Inflammatory macrophage (primary cell): ENCODE measurements around the gene MIB1.
"Not testable (repeated sequence)": the region's sequence is repeated elsewhere in the genome, so short reads cannot be mapped to it uniquely, and the experiment has no call there.

Source experiments
- DNase-seq, 2 donors: peaks; one replicate each; pipeline ENCODE4 v3.0.0-alpha.2; 2020 to 2022
- total RNA-seq, 18 experiments: gene quantifications; one replicate each; lab custom pipeline; 2026; ENCODE audit warnings: mixed read lengths in 6 of 18, inconsistent platforms in 2 of 18; lab: John Stamatoyannopoulos, UW

MIB1 gene
- 42.9 to 119 (median 75.4) reads per million in 18 experiments for total RNA-seq

- peak; percentile 97 for DNase-seq
These were observed at the start of gene MIB1 for GRCh38 chr18:21740538-21741311. Gene MIB1, plus strand, starts transcription at chr18:21740792. Its CDS starts 792 bp downstream, at chr18:21741584.

GRCh38 chr18:21693322-21693721 lies 47.3 kb upstream of the MIB1 start:
- no peak for DNase-seq

DNA sequence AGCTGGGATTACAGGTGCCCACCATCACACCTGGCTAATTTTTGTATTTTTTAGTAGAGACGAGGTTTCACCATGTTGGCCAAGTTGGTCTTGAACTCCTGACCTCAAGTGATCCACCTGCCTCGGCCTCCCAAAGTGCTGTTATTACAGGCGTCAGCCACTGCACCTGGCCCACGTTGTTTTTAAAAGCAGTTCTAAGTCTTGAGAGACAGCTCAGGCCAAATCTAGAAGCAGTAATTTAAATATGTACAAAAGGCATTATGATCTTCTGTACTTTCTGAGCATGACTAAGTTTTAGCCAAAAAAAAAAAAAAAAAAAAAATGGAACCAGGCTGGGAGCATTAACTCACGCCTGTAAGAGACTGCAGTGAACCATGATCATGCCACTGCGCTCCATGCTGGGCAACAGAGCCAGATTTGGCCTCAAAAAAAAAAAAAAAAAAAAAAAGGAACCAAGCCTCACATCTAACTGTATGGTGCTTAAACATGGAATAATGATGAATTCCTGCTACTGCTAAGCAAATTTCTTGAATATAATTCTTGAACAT lies 40.0 kb upstream of the MIB1 start:
- DNase-seq, result peak; percentile 17 to 31

- no peak for DNase-seq
These were observed 39.0 kb upstream of the MIB1 start for GRCh38 chr18:21701621-21702020.

DNA sequence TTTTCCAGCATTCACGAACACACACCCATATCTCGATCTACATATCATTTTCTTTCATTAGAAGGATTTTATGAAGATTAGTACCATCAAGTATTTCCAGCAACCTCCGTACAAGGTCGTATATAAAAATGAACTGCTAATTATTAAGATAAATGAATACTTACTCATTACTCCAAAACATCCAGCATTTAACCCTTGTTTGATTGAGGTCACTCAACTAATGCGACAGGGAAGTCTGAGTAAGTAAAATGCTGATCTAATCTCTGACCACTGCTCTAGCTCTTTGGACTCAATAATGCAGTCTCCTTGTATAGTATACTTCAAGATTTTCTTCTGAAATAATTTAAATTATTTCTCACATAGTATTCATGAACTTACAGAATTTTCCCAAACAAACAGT lies 38.0 kb upstream of the MIB1 start:
- DNase-seq, result no peak

- peak in 1 of 2 donors; percentile 40 for DNase-seq
These were observed 37.3 kb upstream of the MIB1 start for GRCh38 chr18:21703241-21703820.

DNA sequence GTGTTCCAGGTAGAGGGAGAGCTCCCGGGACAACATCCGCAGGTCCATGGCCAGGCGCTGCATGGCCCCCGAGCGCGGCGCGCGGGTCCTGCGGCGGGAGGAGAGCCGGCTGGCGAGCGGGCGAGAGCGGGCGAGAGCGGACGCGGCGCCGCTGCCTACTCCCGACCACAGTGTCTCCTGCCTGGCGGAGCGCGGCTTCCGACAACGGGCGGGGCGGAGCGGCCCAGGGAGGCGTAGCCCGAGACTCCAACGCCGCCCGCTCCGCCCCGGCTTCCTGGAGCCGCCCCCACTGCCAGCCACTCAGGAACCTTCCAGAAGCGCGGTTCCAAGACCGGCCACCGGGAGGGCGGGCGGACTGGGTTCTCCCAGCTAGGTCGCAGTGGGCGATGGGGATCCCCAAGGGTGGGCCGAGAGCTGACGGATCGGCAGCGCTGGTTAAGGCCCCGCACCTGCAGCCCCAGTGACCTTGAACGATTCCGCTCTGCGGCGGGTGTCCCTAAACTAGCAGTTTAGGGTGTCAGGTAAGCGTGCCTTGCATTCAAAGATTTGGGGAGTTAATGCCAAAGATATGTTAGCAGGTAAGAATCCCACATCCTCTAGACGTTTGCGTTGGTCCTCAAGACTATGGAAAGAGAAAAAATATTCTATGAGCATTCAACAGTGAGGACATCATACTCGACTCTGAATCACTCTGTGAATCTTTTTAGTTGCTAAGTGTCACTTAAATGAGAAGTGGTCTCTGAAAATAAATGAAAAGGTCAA lies 35.8 kb upstream of the MIB1 start, which contains the start of gene ABHD3:
TSS of gene ABHD3 (minus strand) at position 172 of the 762 bp plus-strand sequence. CDS start at position 63, 109 bp downstream.
- DNase-seq, result peak; percentile 92

GRCh38 chr18:21706386-21706865 lies 34.2 kb upstream of the MIB1 start:
- DNase-seq, result no peak

DNA sequence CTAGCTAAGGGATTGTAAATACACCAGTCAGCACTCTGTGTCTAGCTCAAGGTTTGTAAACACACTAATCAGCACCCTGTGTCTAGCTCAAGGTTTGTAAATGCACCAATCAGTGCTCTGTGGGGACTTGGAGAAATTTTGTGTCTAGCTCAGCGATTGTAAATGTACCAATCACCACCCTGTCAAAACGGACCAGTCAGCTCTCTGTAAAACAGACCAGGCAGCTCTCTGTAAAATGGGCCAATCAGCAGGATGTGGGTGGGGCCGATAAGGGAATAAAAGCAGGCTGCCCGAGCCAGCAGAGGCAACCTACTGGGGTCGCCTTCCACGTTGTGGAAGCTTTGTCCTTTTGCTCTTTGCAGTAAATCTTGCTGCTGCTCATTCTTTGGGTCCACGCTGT lies 33.5 kb upstream of the MIB1 start:
- DNase-seq, result not testable (repeated sequence)

DNA sequence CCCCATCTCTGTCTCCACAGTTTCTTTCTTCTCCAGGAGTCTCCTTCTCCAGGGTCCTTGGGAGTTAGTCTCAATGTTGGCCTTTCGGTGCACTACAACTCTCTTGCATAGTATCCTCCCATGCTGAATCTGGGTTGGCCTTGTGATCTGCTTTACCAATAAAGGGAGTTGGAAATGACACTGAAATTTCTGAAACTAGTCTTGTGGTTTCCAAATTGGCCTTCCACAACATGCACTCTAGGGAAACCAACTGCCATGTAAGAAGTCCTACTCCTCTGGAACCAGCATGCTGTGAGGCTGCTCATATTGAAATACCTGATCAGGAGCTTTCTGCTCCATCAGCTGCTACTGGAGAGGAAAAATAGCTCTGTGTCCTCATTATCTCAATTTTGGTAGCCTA lies 26.1 kb upstream of the MIB1 start:
- DNase-seq, result no peak

DNA sequence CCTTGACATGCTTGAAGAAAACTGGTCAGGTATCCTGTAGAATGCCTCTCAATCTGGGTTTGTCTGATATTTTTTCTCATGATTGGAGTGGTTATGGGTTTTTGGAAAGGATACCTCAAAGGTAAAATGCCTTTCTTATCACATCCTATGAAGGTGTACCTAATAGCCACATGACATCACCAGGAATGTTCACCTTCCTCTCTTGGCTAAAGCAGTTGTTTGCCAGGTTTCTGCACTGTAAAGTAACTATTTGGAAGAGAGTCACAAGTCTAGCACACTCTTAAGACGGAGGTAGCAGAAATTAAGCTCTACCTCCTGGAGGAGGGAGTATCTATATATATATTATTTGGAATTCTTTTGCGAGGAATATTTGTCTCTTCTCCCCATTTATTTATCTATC lies 17.9 kb upstream of the MIB1 start:
- DNase-seq, result no peak

DNA sequence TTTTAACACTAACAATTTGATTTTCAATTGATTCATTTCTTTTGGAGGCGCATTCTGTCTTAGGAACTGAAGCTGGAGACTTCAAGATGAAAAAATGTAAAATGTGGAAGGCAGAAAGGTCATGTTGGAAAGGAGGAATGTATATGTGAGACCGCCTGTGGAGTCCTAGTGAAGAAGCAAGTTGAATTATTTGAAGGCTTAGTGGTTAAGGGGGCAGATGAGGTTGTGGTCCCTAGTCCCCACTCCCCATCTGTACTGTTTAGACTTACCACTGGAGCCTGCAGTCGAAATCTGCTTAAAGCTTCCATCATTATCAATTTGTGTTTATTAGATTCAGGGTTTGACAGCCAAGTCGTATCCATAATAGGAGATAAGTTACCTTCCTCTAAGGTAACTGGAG lies 15.4 kb upstream of the MIB1 start:
- no peak for DNase-seq

GRCh38 chr18:21727702-21728101 lies 12.9 kb upstream of the MIB1 start:
- DNase-seq, result no peak

GRCh38 chr18:21733011-21733410 lies 7.6 kb upstream of the MIB1 start:
- no peak for DNase-seq

- DNase-seq, result no peak
These were observed 5.1 kb upstream of the MIB1 start for GRCh38 chr18:21735452-21736015.

DNA sequence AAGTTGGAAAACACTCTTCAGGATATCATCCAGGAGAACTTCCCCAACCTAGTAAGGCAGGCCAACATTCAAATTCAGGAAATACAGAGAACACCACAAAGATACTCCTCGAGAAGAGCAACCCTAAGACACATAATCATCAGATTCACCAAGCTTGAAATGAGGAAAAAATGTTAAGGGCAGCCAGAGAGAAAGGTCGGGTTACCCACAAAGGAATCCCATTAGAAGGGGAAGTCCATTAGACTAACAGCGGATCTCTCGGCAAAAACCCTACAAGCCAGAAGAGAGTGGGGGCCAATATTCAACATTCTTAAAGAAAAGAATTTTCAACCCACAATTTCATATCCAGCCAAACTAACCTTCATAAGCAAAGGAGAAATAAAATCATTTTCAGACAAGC lies 3.7 kb upstream of the MIB1 start:
- DNase-seq, result not testable (repeated sequence)

- no peak for DNase-seq
These were observed 721 bp upstream of the MIB1 start for GRCh38 chr18:21739604-21740537.

DNA sequence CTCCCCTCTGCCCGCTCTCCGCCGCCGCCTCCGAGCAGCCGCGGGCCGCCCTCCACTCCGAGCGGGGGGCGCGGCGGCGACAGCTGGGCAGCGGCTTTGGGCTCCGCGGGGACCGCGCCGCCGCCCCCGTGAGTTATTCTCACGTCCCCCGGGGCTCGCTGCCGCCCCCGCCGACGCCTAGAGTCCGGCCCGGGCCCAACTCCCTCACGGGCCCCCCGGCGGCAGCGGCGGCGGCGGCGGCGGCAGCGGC lies 645 bp downstream of the MIB1 start:
- no peak for DNase-seq

DNA sequence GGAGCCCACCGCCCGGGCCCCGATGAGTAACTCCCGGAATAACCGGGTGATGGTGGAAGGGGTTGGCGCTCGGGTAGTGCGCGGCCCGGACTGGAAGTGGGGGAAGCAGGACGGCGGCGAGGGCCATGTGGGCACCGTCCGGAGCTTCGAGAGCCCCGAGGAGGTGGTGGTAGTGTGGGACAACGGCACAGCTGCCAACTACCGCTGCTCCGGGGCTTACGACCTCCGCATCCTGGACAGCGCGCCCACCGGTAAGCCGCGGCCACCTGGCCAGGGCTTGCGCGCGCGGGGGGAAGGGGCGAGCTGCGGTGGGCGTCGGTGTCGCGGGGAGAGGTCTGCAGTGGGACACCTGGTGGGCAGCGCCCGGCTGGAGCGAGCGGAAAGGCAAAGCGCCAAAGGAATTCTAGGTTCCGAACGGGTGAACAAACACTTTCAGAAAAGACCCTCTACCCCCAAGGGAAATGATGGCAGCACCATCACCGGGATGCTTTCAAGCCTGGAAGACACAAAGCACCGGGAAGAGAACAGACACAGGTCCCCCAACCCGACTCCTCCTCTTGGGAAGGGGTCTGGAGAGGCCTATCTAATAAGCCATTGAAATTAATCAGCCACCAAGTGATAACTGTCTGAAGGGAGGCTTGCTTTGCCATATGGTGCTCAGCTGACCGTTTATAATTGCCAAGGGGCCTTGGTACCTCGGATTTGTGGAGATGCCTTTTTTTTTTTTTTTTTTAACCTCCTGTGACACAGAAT lies 1.1 kb downstream of the MIB1 start:
- peak in 1 of 2 donors; percentile 34 for DNase-seq

DNA sequence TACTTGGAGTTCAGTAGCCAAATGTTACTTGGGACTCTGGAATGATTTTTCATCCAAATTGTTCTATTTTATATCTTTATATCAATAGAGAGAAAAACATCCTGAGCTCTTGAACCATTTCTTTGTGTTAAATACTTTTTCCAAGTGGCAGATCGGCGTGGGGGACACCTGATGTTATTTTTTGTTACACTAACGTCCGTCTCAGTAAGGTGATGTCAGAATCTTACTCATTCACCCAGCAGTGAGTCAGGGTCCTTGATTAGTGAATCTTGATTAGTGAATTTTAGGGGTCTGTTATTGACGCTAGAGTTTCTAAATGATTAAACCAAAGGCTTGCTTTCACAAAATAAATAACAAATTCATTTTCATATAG lies 1.7 kb downstream of the MIB1 start:
- DNase-seq, result no peak
